OCI-LY7 (cell line): ENCODE data around the gene CHRD.

Source experiments
- EZH2phosphoT487 ChIP-seq: fragments of 200-600 bp; sonication (generic); IDR thresholded peaks from 2 replicates; pipeline ENCODE4 v1.6.1; 2018; ENCODE audit warnings: low read depth, borderline replicate concordance, mild to moderate bottlenecking, mixed run types, antibody characterized with exemption, low read length, moderate library complexity, mixed read lengths
- TF ChIP-seq, protein P1 (sequence below): fragments of 200-600 bp; sonication (generic); conservative IDR thresholded peaks from 2 replicates; pipeline ENCODE4 v1.5.1; 2014; ENCODE audit warnings: mild to moderate bottlenecking, antibody characterized with exemption, low read length, moderate library complexity, mixed read lengths

DNA sequence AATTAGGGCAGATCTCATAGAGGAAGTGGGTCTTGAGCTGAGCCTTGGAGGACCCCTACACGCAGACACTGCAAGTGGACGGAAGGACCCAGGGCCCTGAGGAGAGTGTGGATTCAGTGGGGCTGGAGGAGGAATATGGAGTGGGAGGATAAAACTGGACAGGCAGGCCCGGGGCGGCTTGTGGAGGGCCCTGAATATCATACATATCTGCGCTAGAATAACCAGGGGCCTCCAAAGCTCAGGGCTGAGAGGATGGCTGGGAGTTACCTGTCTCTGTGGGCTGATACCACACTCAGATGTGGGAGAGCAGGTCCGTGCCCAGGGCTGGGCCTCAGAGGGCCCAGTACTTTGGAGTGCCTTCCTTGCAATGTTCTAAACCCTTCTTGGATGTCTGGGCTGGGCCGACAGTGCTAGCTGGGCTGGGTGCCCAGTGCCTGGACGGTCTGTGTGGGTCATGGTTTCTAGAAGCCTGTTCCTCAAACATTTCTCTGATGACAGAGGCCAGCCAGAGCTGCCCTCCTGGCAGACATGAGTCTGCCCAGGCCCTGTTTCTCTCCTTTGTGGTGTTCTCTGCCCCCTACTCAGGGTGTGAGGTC is 29.6 kb downstream of the CHRD start:
- TF ChIP-seq, protein P1, sequence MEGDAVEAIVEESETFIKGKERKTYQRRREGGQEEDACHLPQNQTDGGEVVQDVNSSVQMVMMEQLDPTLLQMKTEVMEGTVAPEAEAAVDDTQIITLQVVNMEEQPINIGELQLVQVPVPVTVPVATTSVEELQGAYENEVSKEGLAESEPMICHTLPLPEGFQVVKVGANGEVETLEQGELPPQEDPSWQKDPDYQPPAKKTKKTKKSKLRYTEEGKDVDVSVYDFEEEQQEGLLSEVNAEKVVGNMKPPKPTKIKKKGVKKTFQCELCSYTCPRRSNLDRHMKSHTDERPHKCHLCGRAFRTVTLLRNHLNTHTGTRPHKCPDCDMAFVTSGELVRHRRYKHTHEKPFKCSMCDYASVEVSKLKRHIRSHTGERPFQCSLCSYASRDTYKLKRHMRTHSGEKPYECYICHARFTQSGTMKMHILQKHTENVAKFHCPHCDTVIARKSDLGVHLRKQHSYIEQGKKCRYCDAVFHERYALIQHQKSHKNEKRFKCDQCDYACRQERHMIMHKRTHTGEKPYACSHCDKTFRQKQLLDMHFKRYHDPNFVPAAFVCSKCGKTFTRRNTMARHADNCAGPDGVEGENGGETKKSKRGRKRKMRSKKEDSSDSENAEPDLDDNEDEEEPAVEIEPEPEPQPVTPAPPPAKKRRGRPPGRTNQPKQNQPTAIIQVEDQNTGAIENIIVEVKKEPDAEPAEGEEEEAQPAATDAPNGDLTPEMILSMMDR, result no peak
- no peak for TF ChIP-seq EZH2phosphoT487
